Measurements from ENCODE around the gene SLC25A33.
A peak's percentile ranks its signal among the peaks of the same experiment; 100 is the strongest.

SLC25A33 gene

GRCh38 chr1:9575486-9575885, 36.2 kb downstream of the SLC25A33 start:
- no peaks in the 10 kb centered on the region for H3K4me1 ChIP-seq
- no peaks in the 10 kb centered on the region for H3K27me3 ChIP-seq
- H3K36me3 ChIP-seq = no peaks in the 10 kb centered on the region
- H3K4me3 ChIP-seq (ENCODE audit: low read depth, low read length) = no peak overlapping the region
- H3K9me3 ChIP-seq = no peaks in the 10 kb centered on the region
- no peak for TF ChIP-seq CTCF (IDR thresholded peaks at IDR 0.05; ENCODE audit: low read depth, low read length)
- DNase-seq = no peak

- DNase-seq = no peak
- no peak overlapping the region for H3K4me3 ChIP-seq (ENCODE audit: low read depth, low read length)
- TF ChIP-seq CTCF (IDR thresholded peaks at IDR 0.05; ENCODE audit: low read depth, low read length) = no peak
- H3K4me1 ChIP-seq = no peaks in the 10 kb centered on the region
- H3K36me3 ChIP-seq = no peaks in the 10 kb centered on the region
- H3K27me3 ChIP-seq = no peaks in the 10 kb centered on the region
- H3K9me3 ChIP-seq = no peaks in the 10 kb centered on the region
Measured at GRCh38 chr1:9576903-9577302, 37.6 kb downstream of the SLC25A33 start.

- Histone ChIP-seq H3K9me3 (no peaks in the 10 kb centered on the region), H3K4me3 (ENCODE audit: low read depth, low read length) (no peak overlapping the region), H3K36me3 (no peaks in the 10 kb centered on the region), H3K4me1 (no peaks in the 10 kb centered on the region), H3K27me3 (no peaks in the 10 kb centered on the region)
- no peak for TF ChIP-seq CTCF (IDR thresholded peaks at IDR 0.05; ENCODE audit: low read depth, low read length)
- DNase-seq = no peak
Measured at GRCh38 chr1:9577423-9577822, 38.2 kb downstream of the SLC25A33 start.

- no peak for TF ChIP-seq CTCF (IDR thresholded peaks at IDR 0.05; ENCODE audit: low read depth, low read length)
- no peak overlapping the region for H3K4me3 ChIP-seq (ENCODE audit: low read depth, low read length)
- no peaks in the 10 kb centered on the region for H3K36me3 ChIP-seq
Measured at GRCh38 chr1:9580942-9581341, 41.7 kb downstream of the SLC25A33 start.

GRCh38 chr1:9586147-9586766, 47.0 kb downstream of the SLC25A33 start:
- DNase-seq = no peak
- Histone ChIP-seq H3K9me3 (no peaks in the 10 kb centered on the region), H3K4me3 (ENCODE audit: low read depth, low read length) (no peak overlapping the region), H3K27me3 (no peaks in the 10 kb centered on the region), H3K36me3 (peaks cover 1% of the 10 kb centered on the region; the same call in 1 of the 2 replicates), H3K4me1 (peaks cover 3% of the 10 kb centered on the region)
- no peak for TF ChIP-seq CTCF (IDR thresholded peaks at IDR 0.05; ENCODE audit: low read depth, low read length)

More at GRCh38 chr1:9580942-9581341, 41.7 kb downstream of the SLC25A33 start:
- Histone ChIP-seq H3K27me3 (no peaks in the 10 kb centered on the region), H3K4me1 (no peaks in the 10 kb centered on the region), H3K9me3 (no peaks in the 10 kb centered on the region)
- DNase-seq = no peak

- peak; percentile 91 for DNase-seq
- peak; percentile 28 for TF ChIP-seq CTCF (IDR thresholded peaks at IDR 0.05; ENCODE audit: low read depth, low read length)
- peaks cover 3% of the 10 kb centered on the region; the same call in 1 of the 2 replicates for H3K36me3 ChIP-seq
- peaks cover 24% of the 10 kb centered on the region for H3K4me1 ChIP-seq
- peak within 1 kb of the TSS; percentile 67 for H3K4me3 ChIP-seq (ENCODE audit: low read depth, low read length)
- H3K27me3 ChIP-seq = no peaks in the 10 kb centered on the region
- H3K9me3 ChIP-seq = no peaks in the 10 kb centered on the region
Measured at GRCh38 chr1:9588551-9589143, 49.4 kb downstream of the SLC25A33 start, which contains the start of gene TMEM201. TMEM201 (plus strand) TSS chr1:9588911; CDS start chr1:9588931, 20 bp downstream.
